H9 (cell line): ENCODE results near the gene TTC33. TPM values are rescaled to one million over a fixed set of nuclear protein-coding genes. Genes with fewer than 3 reads are reported as not detected.

Experiments used
- DNase-seq: peaks from one replicate; pipeline ENCODE4 v3.0.0-alpha.2; 2017
- H2AFZ ChIP-seq: one replicate; pipeline ENCODE4 v1.6.1; 2013; ENCODE audit warnings: mild to moderate bottlenecking, low read length, control low read depth, moderate library complexity
- H2AK5ac ChIP-seq: 2 replicates; pipeline ENCODE4 v1.6.1; 2013; ENCODE audit warnings: low read length, control low read depth, mixed read lengths; ENCODE audit not compliant: insufficient read length
- H2BK120ac ChIP-seq: one replicate; pipeline ENCODE4 v1.6.1; 2013; ENCODE audit warnings: low read depth, mild to moderate bottlenecking, low read length, control low read depth, inconsistent platforms; ENCODE audit not compliant: poor library complexity, severe bottlenecking
- H2BK12ac ChIP-seq: 2 replicates; pipeline ENCODE4 v1.6.1; 2013; ENCODE audit warnings: low read length, control low read depth, mixed read lengths, low read depth; ENCODE audit not compliant: insufficient read length
- H2BK15ac ChIP-seq: 2 replicates; pipeline ENCODE4 v1.6.1; 2013; ENCODE audit warnings: low read depth, low read length, control low read depth
- H2BK20ac ChIP-seq: one replicate; pipeline ENCODE4 v1.6.1; 2013; ENCODE audit warnings: low read depth, mild to moderate bottlenecking, low read length, control low read depth, inconsistent platforms; ENCODE audit not compliant: poor library complexity, severe bottlenecking
- H2BK5ac ChIP-seq: 2 replicates; pipeline ENCODE4 v1.6.1; 2013; ENCODE audit warnings: low read length, control low read depth, mixed read lengths; ENCODE audit not compliant: insufficient read length
- H3K14ac ChIP-seq: 2 replicates; pipeline ENCODE4 v1.6.1; 2013; ENCODE audit warnings: low read length, control low read depth; ENCODE audit not compliant: insufficient read depth
- H3K18ac ChIP-seq: 2 replicates; pipeline ENCODE4 v1.6.1; 2013; ENCODE audit warnings: low read depth, mild to moderate bottlenecking, mixed read lengths, low read length, control low read depth; ENCODE audit not compliant: insufficient read length
- H3K23ac ChIP-seq: 2 replicates; pipeline ENCODE4 v1.6.1; 2013; ENCODE audit warnings: low read length, control low read depth, mixed read lengths, low read depth; ENCODE audit not compliant: insufficient read length
- H3K23me2 ChIP-seq: 2 replicates; pipeline ENCODE4 v1.6.1; 2013; ENCODE audit warnings: low read depth, mild to moderate bottlenecking, mixed read lengths, low read length, control low read depth; ENCODE audit not compliant: insufficient read length, poor library complexity, severe bottlenecking
- H3K27ac ChIP-seq: 2 replicates; pipeline ENCODE4 v1.5.1; 2013; ENCODE audit warnings: low read length, control low read depth, mixed read lengths, low read depth; ENCODE audit not compliant: insufficient read length
- H3K27me3 ChIP-seq: 2 replicates; pipeline ENCODE4 v1.6.1; 2013; ENCODE audit warnings: low read length, control low read depth, inconsistent platforms; ENCODE audit not compliant: insufficient read depth
- H3K4ac ChIP-seq: 2 replicates; pipeline ENCODE4 v1.6.1; 2013; ENCODE audit warnings: low read depth, mild to moderate bottlenecking, control low read depth, inconsistent platforms, low read length, moderate library complexity
- H3K4me1 ChIP-seq: 2 replicates; pipeline ENCODE4 v1.6.1; 2013; ENCODE audit warnings: low read length, control low read depth, inconsistent platforms; ENCODE audit not compliant: insufficient read depth
- H3K4me2 ChIP-seq: 2 replicates; pipeline ENCODE4 v1.6.1; 2013; ENCODE audit warnings: low read length, control low read depth, mixed read lengths; ENCODE audit not compliant: insufficient read length, insufficient read depth
- H3K56ac ChIP-seq: 2 replicates; pipeline ENCODE4 v1.6.1; 2013; ENCODE audit warnings: low read depth, mild to moderate bottlenecking, mixed read lengths, low read length, control low read depth; ENCODE audit not compliant: insufficient read length
- H3K79me1 ChIP-seq: 2 replicates; pipeline ENCODE4 v1.6.1; 2013; ENCODE audit warnings: low read depth, mild to moderate bottlenecking, moderate library complexity, low read length, control low read depth, inconsistent platforms; ENCODE audit not compliant: insufficient read depth, poor library complexity, severe bottlenecking
- H3K79me2 ChIP-seq: 2 replicates; pipeline ENCODE4 v1.6.1; 2013; ENCODE audit warnings: low read length, control low read depth, inconsistent platforms; ENCODE audit not compliant: insufficient read depth
- H3K9ac ChIP-seq: 2 replicates; pipeline ENCODE4 v1.6.1; 2013; ENCODE audit warnings: low read length, control low read depth, mixed read lengths; ENCODE audit not compliant: insufficient read length; ENCODE audit errors: extremely low read depth
- H3K9me3 ChIP-seq: one replicate; pipeline ENCODE4 v1.6.1; 2013; ENCODE audit warnings: low read depth, low read length, inconsistent platforms; ENCODE audit not compliant: control insufficient read depth
- H3T11ph ChIP-seq: one replicate; pipeline ENCODE4 v1.6.1; 2013; ENCODE audit warnings: mild to moderate bottlenecking, low read length, control low read depth, inconsistent platforms
- H4K20me1 ChIP-seq: one replicate; pipeline ENCODE4 v1.6.1; 2013; ENCODE audit not compliant: control insufficient read depth, insufficient read length, insufficient read depth
- H4K5ac ChIP-seq: 2 replicates; pipeline ENCODE4 v1.6.1; 2013; ENCODE audit warnings: low read depth, mild to moderate bottlenecking, mixed read lengths, low read length, control low read depth; ENCODE audit not compliant: insufficient read length
- H4K8ac ChIP-seq: replicated peaks from 2 replicates; pipeline ENCODE4 v1.6.1; 2013; ENCODE audit warnings: low read length, control low read depth, mixed read lengths, low read depth; ENCODE audit not compliant: insufficient read length
- H4K91ac ChIP-seq: 2 replicates; pipeline ENCODE4 v1.6.1; 2013; ENCODE audit warnings: low read depth, mild to moderate bottlenecking, moderate library complexity, mixed read lengths, low read length, control low read depth; ENCODE audit not compliant: insufficient read length
- H3K27ac Mint-ChIP-seq, 3 experiments: 2 replicates in 2 of 3; 3 replicates in 1 of 3; pipeline ENCODE4 v1.8.0; 2020 to 2021; ENCODE audit warnings: mixed read lengths in 3 of 3, mild to moderate bottlenecking in 1 of 3, moderate library complexity in 1 of 3
- H3K27me3 Mint-ChIP-seq: 2 replicates; pipeline ENCODE4 v1.8.0; 2021; ENCODE audit warnings: low read depth, mild to moderate bottlenecking, moderate library complexity, mixed read lengths
- H3K36me3 Mint-ChIP-seq, 3 experiments: 2 replicates in 2 of 3; 3 replicates in 1 of 3; pipeline ENCODE4 v1.8.0; 2020 to 2021; ENCODE audit warnings: low read depth in 3 of 3, mixed read lengths in 3 of 3; ENCODE audit not compliant: insufficient read depth in 1 of 3
- H3K4me1 Mint-ChIP-seq, 2 experiments: 2 replicates each; pipeline ENCODE4 v1.8.0; 2020; ENCODE audit warnings: mixed read lengths in 2 of 2
- H3K4me3 Mint-ChIP-seq, 2 experiments: 2 replicates in 1 of 2; 3 replicates in 1 of 2; pipeline ENCODE4 v1.8.0; 2020 to 2021; ENCODE audit warnings: mild to moderate bottlenecking in 2 of 2, mixed read lengths in 2 of 2, moderate library complexity in 1 of 2
- H3K9me3 Mint-ChIP-seq, 2 experiments: 2 replicates in 1 of 2; 3 replicates in 1 of 2; pipeline ENCODE4 v1.8.0; 2020; ENCODE audit warnings: mild to moderate bottlenecking in 2 of 2, mixed read lengths in 2 of 2, moderate library complexity in 1 of 2
- CTCF ChIP-seq: fragments of 200-600 bp; sonication (generic); conservative IDR thresholded peaks from 3 replicates; pipeline ENCODE4 v1.8.0; 2021; ENCODE audit warnings: antibody characterized with exemption, mild to moderate bottlenecking
- total RNA-seq: library from RNA; stranded (reverse); gene quantifications from 2 replicates; pipeline ENCODE4 v1.2.1, GENCODE V29; 2021

Gene TTC33
- total RNA-seq, 1 experiment from 2014 or later: 7.3 TPM

DNA sequence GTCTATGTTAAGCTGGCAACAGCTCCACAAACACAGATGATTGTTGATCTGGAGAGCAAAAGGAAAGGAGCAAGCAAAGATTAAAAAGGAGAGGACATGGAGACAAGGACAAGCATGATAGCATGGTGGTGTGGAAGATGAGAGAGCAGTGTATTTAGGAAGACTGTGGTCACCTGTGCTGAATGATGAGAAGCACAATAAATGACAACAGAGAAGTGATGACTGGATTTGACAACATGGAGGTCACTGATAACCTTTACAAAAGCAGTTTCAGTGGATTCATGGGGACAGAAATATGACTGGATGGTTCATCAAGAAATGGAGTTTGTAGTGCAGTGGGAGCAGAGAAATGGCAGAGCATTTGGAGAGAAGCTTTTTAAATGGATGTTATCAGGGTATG is 20.2 kb downstream of the TTC33 start:
- Histone ChIP-seq H3K14ac (no peak overlapping the region), H3K9ac (no peak overlapping the region), H3K4me1 (no peaks in the 10 kb centered on the region), H3K18ac (no peak overlapping the region), H2AFZ (no peak overlapping the region), H3K56ac (no peak overlapping the region), H2BK15ac (no peak overlapping the region), H3K4ac (no peak overlapping the region), H3K4me2 (no peak overlapping the region), H3K27ac (no peak overlapping the region), H3K79me2 (0 out of 2 replicates have a peak, but pooled peaks cover 1% of the 10 kb centered on the region), H2BK20ac (no peak overlapping the region), H4K20me1 (no peaks in the 10 kb centered on the region), H3T11ph (no peak overlapping the region), H3K9me3 (no peaks in the 10 kb centered on the region), H4K91ac (no peak overlapping the region), H4K5ac (no peak overlapping the region), H2BK5ac (no peak overlapping the region), H3K79me1 (no peaks in the 10 kb centered on the region), H3K23me2 (no peaks in the 10 kb centered on the region), H4K8ac (no peak overlapping the region), H3K27me3 (no peaks in the 10 kb centered on the region), H2BK12ac (no peak overlapping the region), H2BK120ac (no peak overlapping the region), H2AK5ac (no peak overlapping the region), H3K23ac (no peak overlapping the region)
- TF ChIP-seq CTCF: no peak
- H3K36me3 Mint-ChIP-seq: peaks cover 3 to 6% (median 4%) of the 10 kb centered on the region in 3 experiments; a peak in 5 of 7 replicates
- H3K4me3 Mint-ChIP-seq: no peak overlapping the region
- no peak overlapping the region for H3K27ac Mint-ChIP-seq
- no peaks in the 10 kb centered on the region for H3K9me3 Mint-ChIP-seq
- no peaks in the 10 kb centered on the region for H3K27me3 Mint-ChIP-seq
- no peaks in the 10 kb centered on the region for H3K4me1 Mint-ChIP-seq
- no peak for DNase-seq
